ENCODE results near the gene FAM240A.

DNA sequence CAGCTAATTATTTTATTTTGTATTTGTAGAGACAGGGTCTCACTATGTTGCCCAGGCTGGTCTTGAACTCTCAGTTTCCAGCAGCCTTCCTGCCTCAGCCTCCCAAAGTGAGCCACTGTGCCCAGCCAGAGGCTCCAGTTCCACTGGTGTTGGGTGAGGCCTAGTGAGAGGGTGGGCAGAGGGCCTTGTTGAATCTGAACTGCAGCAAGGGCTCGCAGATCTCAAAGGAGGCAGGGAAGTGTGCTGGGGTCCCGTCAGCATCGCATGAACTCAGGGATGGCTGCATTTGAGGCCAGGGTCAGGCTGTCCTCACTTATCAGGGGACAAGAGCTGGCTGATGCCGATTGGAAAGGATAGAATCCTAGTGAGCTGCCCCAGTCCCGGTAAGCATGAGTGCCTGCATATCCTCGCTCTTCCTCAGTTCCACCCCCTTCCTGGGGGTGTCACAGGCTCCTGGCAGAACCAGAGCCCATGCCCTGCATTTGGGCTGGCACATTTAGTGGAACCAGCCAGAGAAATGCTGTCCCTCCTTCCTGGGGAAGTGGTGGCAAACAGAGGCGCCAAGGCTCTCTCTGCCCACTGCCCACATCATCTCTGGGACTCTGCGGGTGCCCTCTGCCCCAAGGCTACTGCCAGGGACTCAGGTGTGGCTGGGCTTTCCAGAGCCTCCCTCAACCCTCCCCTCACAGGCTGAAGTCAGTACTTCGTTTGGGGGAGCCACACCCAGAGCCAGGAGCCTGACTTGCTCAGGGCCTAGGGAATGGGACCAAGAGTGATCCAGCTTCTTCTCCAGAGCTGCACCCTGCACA, 57.1 kb downstream of the FAM240A start:
- TF ChIP-seq, protein P1, sequence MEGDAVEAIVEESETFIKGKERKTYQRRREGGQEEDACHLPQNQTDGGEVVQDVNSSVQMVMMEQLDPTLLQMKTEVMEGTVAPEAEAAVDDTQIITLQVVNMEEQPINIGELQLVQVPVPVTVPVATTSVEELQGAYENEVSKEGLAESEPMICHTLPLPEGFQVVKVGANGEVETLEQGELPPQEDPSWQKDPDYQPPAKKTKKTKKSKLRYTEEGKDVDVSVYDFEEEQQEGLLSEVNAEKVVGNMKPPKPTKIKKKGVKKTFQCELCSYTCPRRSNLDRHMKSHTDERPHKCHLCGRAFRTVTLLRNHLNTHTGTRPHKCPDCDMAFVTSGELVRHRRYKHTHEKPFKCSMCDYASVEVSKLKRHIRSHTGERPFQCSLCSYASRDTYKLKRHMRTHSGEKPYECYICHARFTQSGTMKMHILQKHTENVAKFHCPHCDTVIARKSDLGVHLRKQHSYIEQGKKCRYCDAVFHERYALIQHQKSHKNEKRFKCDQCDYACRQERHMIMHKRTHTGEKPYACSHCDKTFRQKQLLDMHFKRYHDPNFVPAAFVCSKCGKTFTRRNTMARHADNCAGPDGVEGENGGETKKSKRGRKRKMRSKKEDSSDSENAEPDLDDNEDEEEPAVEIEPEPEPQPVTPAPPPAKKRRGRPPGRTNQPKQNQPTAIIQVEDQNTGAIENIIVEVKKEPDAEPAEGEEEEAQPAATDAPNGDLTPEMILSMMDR (IDR thresholded peaks at IDR 0.05): no peak
- no peak for TF ChIP-seq POLR2A (IDR thresholded peaks at IDR 0.05)

All from tibial nerve (tissue), 3 donors.